Kidney epithelial cell (primary cell): ENCODE results near the gene GRIN2D. TPM values are rescaled to one million over a fixed set of nuclear protein-coding genes. Genes with fewer than 3 reads are reported as not detected.

ENCODE experiments used
- DNase-seq: peaks from one replicate; pipeline ENCODE4 v3.0.0-alpha.2; 2010; ENCODE audit warnings: low read depth
- H3K27me3 ChIP-seq: 2 replicates; pipeline ENCODE4 v1.6.0; 2011; ENCODE audit warnings: low read length; ENCODE audit not compliant: control insufficient read depth, insufficient read depth
- H3K36me3 ChIP-seq: 2 replicates; pipeline ENCODE4 v1.5.1; 2011; ENCODE audit warnings: low read length; ENCODE audit not compliant: control insufficient read depth, insufficient read depth
- H3K4me3 ChIP-seq: 2 replicates; pipeline ENCODE4 v1.5.1; 2011; ENCODE audit warnings: low read depth, mild to moderate bottlenecking, control low read depth, low read length
- total RNA-seq: library from RNA; depleted of rRNA; stranded (reverse); fragments of >200 nt; gene quantifications from 2 replicates; pipeline ENCODE4 v1.2.3, GENCODE V29; 2015
- TF ChIP-seq, protein P1 (sequence below): IDR thresholded peaks from 2 replicates; pipeline ENCODE4 v1.5.1; 2011; ENCODE audit warnings: mild to moderate bottlenecking, moderate library complexity, low read length, control low read depth, inconsistent platforms; ENCODE audit not compliant: insufficient read depth, poor library complexity, severe bottlenecking

GRIN2D gene
- total RNA-seq, 1 donor from 2014 or later = 0.63 TPM

DNA sequence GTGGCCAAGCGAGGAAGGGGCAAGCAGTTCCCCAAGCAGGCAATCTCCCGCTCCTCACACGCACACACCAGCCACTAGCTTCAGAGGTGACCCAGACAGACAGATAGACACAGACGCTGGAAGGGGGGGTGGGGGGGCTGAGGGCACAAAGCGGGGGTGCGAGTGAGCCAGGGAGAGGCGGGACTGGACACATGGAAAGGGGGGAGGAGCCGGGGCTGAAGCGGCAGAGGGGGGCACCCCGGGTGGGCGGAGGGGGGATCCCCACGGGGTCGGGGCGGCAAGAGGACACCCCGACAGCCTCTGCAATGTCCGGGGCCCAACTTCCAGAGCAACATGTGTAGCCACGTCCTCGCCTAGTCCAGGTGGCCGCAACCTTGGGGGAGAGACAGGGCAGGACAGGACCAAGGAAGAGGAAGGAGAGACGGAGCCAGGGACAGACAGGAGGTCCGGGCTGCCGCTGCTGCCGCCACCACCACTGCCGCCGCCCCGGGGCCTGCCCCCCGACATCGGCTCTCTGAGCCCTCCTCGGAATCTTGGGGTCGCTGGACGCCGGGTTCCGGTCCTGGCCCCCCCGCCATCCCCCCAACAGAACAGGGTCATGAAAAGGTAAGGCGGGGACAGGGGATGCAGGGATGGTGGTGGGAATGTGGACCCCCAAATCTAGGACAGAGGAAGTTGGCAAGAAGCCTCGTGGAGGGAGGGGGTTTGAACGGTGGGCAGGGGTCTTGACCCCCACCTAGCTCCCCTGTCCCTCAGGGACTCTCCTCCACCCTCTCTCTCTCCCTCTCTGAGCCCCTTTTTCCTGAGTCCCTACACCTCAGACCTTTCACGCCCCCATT, 1.1 kb downstream of the GRIN2D start:
- TF ChIP-seq, protein P1, sequence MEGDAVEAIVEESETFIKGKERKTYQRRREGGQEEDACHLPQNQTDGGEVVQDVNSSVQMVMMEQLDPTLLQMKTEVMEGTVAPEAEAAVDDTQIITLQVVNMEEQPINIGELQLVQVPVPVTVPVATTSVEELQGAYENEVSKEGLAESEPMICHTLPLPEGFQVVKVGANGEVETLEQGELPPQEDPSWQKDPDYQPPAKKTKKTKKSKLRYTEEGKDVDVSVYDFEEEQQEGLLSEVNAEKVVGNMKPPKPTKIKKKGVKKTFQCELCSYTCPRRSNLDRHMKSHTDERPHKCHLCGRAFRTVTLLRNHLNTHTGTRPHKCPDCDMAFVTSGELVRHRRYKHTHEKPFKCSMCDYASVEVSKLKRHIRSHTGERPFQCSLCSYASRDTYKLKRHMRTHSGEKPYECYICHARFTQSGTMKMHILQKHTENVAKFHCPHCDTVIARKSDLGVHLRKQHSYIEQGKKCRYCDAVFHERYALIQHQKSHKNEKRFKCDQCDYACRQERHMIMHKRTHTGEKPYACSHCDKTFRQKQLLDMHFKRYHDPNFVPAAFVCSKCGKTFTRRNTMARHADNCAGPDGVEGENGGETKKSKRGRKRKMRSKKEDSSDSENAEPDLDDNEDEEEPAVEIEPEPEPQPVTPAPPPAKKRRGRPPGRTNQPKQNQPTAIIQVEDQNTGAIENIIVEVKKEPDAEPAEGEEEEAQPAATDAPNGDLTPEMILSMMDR = no peak
- Histone ChIP-seq H3K27me3 (peaks cover 44% of the 10 kb centered on the region), H3K4me3 (no peak overlapping the region), H3K36me3 (no peaks in the 10 kb centered on the region)
- no peak for DNase-seq

DNA sequence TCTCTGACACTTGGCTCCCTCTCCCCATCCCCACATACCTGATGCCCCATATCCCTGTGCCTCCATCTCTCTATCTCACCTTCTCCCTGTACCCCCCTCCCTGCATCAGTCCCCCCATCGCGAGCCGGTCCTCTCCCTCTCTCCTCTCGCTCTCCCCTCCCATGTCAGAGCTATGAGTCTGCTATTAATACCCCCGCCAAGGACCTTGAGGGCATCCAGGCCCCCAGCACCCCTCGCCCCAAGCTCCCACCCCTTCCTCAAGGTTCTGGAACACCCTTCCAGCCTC, 1.6 kb downstream of the GRIN2D start:
- no peak for DNase-seq
- peaks cover 44% of the 10 kb centered on the region for H3K27me3 ChIP-seq
- TF ChIP-seq, protein P1 = no peak
- no peak overlapping the region for H3K4me3 ChIP-seq
- no peaks in the 10 kb centered on the region for H3K36me3 ChIP-seq

DNA sequence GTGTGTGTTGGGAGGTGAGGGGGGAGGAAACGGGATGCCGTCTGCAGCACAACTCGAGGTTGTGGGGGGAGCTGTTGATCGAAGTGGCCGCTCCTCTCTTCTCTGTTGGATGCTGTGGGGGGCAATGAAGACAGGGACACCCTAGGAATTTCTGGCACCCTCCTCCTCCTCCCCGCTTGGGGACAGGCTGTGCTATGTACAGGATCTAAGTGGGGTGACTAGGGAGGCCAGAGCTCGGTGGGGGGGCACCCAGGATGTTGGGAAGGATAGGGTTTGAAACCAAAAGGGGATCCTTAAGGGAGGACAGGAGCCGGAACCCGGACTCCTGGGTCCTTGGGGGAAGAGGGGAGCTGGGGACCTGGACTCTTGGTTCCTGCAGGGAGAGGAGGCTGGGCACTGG, 2.0 kb downstream of the GRIN2D start:
- Histone ChIP-seq H3K4me3 (no peak overlapping the region), H3K27me3 (peaks cover 44% of the 10 kb centered on the region), H3K36me3 (no peaks in the 10 kb centered on the region)
- TF ChIP-seq, protein P1 = no peak
- no peak for DNase-seq

DNA sequence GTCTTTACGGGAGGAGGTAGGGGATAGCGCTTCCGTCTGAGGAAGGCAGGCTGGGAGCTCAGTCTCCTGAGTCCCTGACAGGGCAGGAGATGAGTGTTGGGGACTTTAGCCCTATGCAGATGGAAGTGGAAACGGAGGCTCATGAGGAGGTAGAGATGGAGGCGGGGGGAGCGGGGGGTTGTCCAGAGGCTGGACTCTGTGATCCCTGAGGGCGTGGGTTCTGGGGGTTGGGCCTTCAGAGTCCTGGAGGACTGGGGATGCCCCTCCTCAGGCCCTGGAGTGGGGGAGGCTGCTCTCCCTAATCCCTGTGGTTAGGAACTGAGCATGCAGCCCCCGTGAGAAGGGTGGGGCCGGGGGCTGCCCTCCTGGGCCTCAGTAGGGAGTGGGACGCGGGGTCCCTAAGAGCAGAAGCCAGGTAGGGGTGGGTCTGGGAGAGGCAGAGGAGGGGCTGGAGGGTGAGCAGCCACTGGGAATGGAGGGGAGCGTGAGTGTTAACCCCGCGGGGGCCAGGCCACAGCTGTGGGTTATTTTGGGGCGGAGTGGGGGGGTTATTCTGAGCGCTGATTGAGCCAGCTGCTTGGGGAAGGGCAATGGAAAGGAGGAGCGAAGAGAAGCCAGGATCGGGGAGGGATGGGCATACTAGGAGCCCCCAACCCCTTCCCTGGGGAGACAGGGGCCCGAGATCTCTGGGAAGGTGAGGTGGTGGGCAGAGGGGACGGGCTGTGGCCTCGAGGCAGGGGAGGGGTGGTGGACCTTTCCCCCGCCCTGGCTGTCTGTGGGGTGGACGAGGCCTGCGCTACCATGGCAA, 2.8 kb downstream of the GRIN2D start:
- no peak overlapping the region for H3K4me3 ChIP-seq
- peaks cover 44% of the 10 kb centered on the region for H3K27me3 ChIP-seq
- DNase-seq = no peak
- TF ChIP-seq, protein P1 = no peak
- no peaks in the 10 kb centered on the region for H3K36me3 ChIP-seq

DNA sequence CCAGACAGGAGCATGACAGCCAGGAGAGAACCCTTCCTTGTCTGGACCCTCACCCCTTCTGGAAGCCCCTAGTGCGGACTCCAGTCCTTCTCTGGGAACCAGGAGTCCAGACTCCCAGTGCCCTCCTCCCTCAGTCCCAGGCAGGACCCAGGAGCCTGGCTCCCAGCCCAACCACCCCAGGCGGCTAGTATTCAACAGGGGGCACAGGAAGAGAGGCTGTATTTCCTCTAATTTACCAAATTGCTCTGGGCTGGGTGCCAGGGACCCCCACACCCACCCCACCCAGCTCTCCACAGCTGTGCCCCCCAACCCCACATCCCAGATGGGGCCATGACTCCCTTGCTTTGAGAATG, 3.3 kb downstream of the GRIN2D start:
- TF ChIP-seq, protein P1 = no peak
- Histone ChIP-seq H3K36me3 (no peaks in the 10 kb centered on the region), H3K27me3 (peaks cover 44% of the 10 kb centered on the region)

More for the DNA sequence above, 3.3 kb downstream of the GRIN2D start:
- no peak for DNase-seq
- H3K4me3 ChIP-seq = no peak overlapping the region
